ENCODE results near the gene INPP1.

- TF ChIP-seq, protein P1, sequence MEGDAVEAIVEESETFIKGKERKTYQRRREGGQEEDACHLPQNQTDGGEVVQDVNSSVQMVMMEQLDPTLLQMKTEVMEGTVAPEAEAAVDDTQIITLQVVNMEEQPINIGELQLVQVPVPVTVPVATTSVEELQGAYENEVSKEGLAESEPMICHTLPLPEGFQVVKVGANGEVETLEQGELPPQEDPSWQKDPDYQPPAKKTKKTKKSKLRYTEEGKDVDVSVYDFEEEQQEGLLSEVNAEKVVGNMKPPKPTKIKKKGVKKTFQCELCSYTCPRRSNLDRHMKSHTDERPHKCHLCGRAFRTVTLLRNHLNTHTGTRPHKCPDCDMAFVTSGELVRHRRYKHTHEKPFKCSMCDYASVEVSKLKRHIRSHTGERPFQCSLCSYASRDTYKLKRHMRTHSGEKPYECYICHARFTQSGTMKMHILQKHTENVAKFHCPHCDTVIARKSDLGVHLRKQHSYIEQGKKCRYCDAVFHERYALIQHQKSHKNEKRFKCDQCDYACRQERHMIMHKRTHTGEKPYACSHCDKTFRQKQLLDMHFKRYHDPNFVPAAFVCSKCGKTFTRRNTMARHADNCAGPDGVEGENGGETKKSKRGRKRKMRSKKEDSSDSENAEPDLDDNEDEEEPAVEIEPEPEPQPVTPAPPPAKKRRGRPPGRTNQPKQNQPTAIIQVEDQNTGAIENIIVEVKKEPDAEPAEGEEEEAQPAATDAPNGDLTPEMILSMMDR (IDR thresholded peaks at IDR 0.05): no peak
- TF ChIP-seq POLR2AphosphoS5 (IDR thresholded peaks at IDR 0.05): no peak
These were observed 33.3 kb downstream of the INPP1 start for GRCh38 chr2:190376591-190377245.
